Measurements from ENCODE around the gene CGB1. TPM values are rescaled to one million over a fixed set of nuclear protein-coding genes. Genes with fewer than 3 reads are reported as not detected.
A peak's percentile ranks its signal among the peaks of the same experiment; 100 is the strongest.

Gene CGB1
- total and polyA plus RNA-seq, 2 of the 8 experiments (the other 6 are each of a cell fraction or from before 2014, with no cell fraction given) = not detected

- TF ChIP-seq KDM4A (IDR thresholded peaks at IDR 0.05; ENCODE audit: low read depth, low read length, severe bottlenecking) (peak; percentile 70), TAF1 (IDR thresholded peaks at IDR 0.05; ENCODE audit: low read depth, low read length) (no peak), RBBP5 (IDR thresholded peaks at IDR 0.05; ENCODE audit: borderline replicate concordance, low read depth, low read length) (no peak), CTBP2 (IDR thresholded peaks at IDR 0.05; ENCODE audit: borderline replicate concordance, insufficient read depth, insufficient read length, low read length) (no peak), CTCF (IDR thresholded peaks at IDR 0.05; ENCODE audit: control extremely low read depth in 1 of 3, insufficient read depth in 1 of 3, low read depth in 1 of 3, low read length in 3 of 3) (peak; percentile 13 to 34 (median 28); a peak in 2 of 4 replicates), CBX5 (IDR thresholded peaks at IDR 0.05; ENCODE audit: low read depth, low read length) (no peak), EP300 (IDR thresholded peaks at IDR 0.05; ENCODE audit: borderline replicate concordance in 1 of 2, low read depth in 2 of 2, low read length in 2 of 2) (no peak), RAD21 (IDR thresholded peaks at IDR 0.05 in 1 of 2, conservative IDR thresholded peaks at IDR 0.05 in 1 of 2; ENCODE audit: low read depth in 2 of 2, low read length in 2 of 2) (peak in 1 of 2 experiments; percentile 12; a peak in 1 of 4 replicates), SUZ12 (IDR thresholded peaks at IDR 0.05; ENCODE audit: low read length) (peak; percentile 79; the same call in 1 of the 2 replicates), ASH2L (IDR thresholded peaks at IDR 0.05; ENCODE audit: low read length) (no peak), CBX8 (IDR thresholded peaks at IDR 0.05; ENCODE audit: borderline replicate concordance, low read depth, low read length) (no peak)
These were observed 19.6 kb upstream of the CGB1 start (continued) for GRCh38 chr19:49056101-49056901.

Data from H1 (cell line).